Astrocyte of the hippocampus (primary cell): ENCODE results near the gene SATB1.

Source experiments
- DNase-seq: peaks from one replicate; pipeline ENCODE4 v3.0.0; 2011; ENCODE audit warnings: low read depth, low spot score

Gene SATB1

GRCh38 chr3:18401300-18401961, 23.7 kb downstream of the SATB1 start:
- DNase-seq = no peak

- DNase-seq = no peak
Observed at GRCh38 chr3:18398448-18398847, 26.7 kb downstream of the SATB1 start.

- DNase-seq = no peak
Observed at GRCh38 chr3:18396428-18396827, 28.7 kb downstream of the SATB1 start.

GRCh38 chr3:18394384-18394995, 30.6 kb downstream of the SATB1 start:
- no peak for DNase-seq

GRCh38 chr3:18393906-18394305, 31.2 kb downstream of the SATB1 start:
- peak; percentile 6 for DNase-seq

GRCh38 chr3:18390024-18390660, 35.0 kb downstream of the SATB1 start:
- no peak for DNase-seq

GRCh38 chr3:18389108-18389733, 35.9 kb downstream of the SATB1 start:
- peak; percentile 36 for DNase-seq

GRCh38 chr3:18386274-18386890, 38.8 kb downstream of the SATB1 start:
- DNase-seq = no peak

GRCh38 chr3:18385706-18386105, 39.4 kb downstream of the SATB1 start:
- DNase-seq = no peak

- DNase-seq = no peak
Observed at GRCh38 chr3:18382760-18383369, 42.3 kb downstream of the SATB1 start.

GRCh38 chr3:18379647-18380046, 45.5 kb downstream of the SATB1 start:
- DNase-seq = no peak

- no peak for DNase-seq
Observed at GRCh38 chr3:18378218-18378617, 46.9 kb downstream of the SATB1 start.

- DNase-seq = no peak
Observed at GRCh38 chr3:18376682-18377081, 48.5 kb downstream of the SATB1 start.

GRCh38 chr3:18372786-18373405, 52.2 kb downstream of the SATB1 start:
- DNase-seq = no peak

- no peak for DNase-seq
Observed at GRCh38 chr3:18370672-18371071, 54.5 kb downstream of the SATB1 start.

GRCh38 chr3:18369551-18370185, 55.5 kb downstream of the SATB1 start:
- no peak for DNase-seq

- DNase-seq = no peak
Observed at GRCh38 chr3:18366258-18366657, 58.9 kb downstream of the SATB1 start.

GRCh38 chr3:18363338-18363737, 61.8 kb downstream of the SATB1 start:
- DNase-seq = no peak

GRCh38 chr3:18357747-18358146, 67.4 kb downstream of the SATB1 start:
- no peak for DNase-seq

- DNase-seq = no peak
Observed at GRCh38 chr3:18355832-18356231, 69.3 kb downstream of the SATB1 start.

GRCh38 chr3:18354701-18355100, 70.4 kb downstream of the SATB1 start:
- DNase-seq = no peak
